Measurements from ENCODE around the gene KIAA1586. TPM values are rescaled to one million over a fixed set of nuclear protein-coding genes. Genes with fewer than 3 reads are reported as not detected.

Gene KIAA1586
- total RNA-seq, 1 donor from 2014 or later, result 6.6 TPM

DNA sequence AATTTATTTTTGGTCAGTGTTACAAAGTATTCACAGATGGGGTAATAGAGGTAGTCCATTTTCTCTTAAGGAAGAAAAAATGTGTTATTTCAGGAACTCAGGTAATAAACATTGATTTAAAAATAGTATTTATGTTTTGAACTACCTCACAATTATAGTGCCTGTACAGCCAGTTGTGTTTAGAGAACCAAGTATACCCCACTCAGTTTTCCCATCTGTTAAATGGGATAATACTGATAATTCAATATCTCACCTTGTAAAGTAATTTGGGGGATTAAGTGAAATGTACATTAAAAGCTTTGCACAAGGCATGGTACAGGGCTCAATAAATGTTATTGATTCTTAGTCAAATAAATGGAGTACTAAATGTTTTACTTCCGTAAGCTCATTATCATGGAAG is 48.2 kb downstream of the KIAA1586 start:
- no peak overlapping the region for H3K27ac ChIP-seq
- no peak for TF ChIP-seq POLR2A (IDR thresholded peaks at IDR 0.05)
- intact Hi-C loops (cut with DNase I), result no loop called here
- H3K4me1 ChIP-seq, result peaks cover 33% of the 10 kb centered on the region
- DNase-seq (ENCODE audit: extremely low spot score in 2 of 2), result no peak
- H3K9me3 ChIP-seq, result no peaks in the 10 kb centered on the region
- no peaks in the 10 kb centered on the region for H3K27me3 ChIP-seq
- no peak overlapping the region for H3K4me3 ChIP-seq
- peaks cover 0 to 10% of the 10 kb centered on the region in 2 donors for H3K36me3 ChIP-seq

DNA sequence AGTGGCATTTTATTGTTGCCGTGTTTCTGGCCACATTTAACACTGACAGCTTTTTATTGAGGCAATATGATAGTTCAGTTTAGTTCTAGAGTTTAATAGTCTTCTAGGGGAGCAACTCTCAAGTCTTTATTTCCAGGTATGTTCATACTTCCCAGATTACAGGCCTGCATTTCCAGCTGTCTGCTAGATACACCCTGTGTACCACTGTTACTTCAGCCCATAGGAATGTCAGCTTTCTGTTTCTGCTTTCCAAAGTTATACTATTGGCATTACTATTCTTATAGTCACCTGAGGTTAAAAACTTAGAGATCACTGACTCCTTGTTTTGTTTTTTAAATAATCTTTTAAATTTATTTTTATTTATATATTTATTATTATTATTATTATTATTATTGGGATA is 51.1 kb downstream of the KIAA1586 start:
- Histone ChIP-seq H3K27ac (no peak overlapping the region), H3K9me3 (no peaks in the 10 kb centered on the region), H3K36me3 (peaks cover 0 to 36% of the 10 kb centered on the region in 2 donors), H3K4me1 (peaks cover 20% of the 10 kb centered on the region), H3K27me3 (no peaks in the 10 kb centered on the region), H3K4me3 (no peak overlapping the region)
- no peak for DNase-seq (ENCODE audit: extremely low spot score in 2 of 2)
- intact Hi-C loops (cut with DNase I), result no loop called here
- TF ChIP-seq POLR2AphosphoS5 (IDR thresholded peaks at IDR 0.05; ENCODE audit: insufficient read depth in 1 of 2, low read depth in 1 of 2) (no peak), POLR2A (IDR thresholded peaks at IDR 0.05) (no peak)
- TF ChIP-seq, protein P1, sequence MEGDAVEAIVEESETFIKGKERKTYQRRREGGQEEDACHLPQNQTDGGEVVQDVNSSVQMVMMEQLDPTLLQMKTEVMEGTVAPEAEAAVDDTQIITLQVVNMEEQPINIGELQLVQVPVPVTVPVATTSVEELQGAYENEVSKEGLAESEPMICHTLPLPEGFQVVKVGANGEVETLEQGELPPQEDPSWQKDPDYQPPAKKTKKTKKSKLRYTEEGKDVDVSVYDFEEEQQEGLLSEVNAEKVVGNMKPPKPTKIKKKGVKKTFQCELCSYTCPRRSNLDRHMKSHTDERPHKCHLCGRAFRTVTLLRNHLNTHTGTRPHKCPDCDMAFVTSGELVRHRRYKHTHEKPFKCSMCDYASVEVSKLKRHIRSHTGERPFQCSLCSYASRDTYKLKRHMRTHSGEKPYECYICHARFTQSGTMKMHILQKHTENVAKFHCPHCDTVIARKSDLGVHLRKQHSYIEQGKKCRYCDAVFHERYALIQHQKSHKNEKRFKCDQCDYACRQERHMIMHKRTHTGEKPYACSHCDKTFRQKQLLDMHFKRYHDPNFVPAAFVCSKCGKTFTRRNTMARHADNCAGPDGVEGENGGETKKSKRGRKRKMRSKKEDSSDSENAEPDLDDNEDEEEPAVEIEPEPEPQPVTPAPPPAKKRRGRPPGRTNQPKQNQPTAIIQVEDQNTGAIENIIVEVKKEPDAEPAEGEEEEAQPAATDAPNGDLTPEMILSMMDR (IDR thresholded peaks at IDR 0.05), result no peak

DNA sequence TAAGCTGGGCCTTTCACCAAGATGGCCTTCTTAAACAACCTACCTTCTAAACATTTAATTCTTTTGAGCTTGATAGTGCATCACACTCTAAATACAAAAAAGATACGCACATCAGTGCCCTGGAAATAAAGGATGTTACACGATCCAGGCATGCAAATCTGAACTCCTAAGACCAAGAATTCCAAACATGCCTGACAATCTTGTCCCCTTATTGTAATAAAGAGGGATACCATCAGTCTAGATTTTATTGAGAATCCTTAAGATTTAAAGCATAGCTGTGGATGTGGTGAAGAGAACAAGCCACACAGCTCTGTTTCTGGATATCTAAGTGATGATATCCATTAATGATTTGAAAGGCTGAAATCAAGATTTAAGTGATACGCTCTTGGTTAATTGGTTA is 56.5 kb downstream of the KIAA1586 start:
- Histone ChIP-seq H3K9me3 (no peaks in the 10 kb centered on the region), H3K27ac (no peak overlapping the region), H3K36me3 (peaks cover 0 to 40% of the 10 kb centered on the region in 2 donors), H3K4me3 (no peak overlapping the region), H3K27me3 (no peaks in the 10 kb centered on the region), H3K4me1 (no peaks in the 10 kb centered on the region)
- no peak for DNase-seq (ENCODE audit: extremely low spot score in 2 of 2)
- no peak for TF ChIP-seq POLR2A (IDR thresholded peaks at IDR 0.05)
- no peak for TF ChIP-seq POLR2AphosphoS5 (IDR thresholded peaks at IDR 0.05; ENCODE audit: insufficient read depth in 1 of 2, low read depth in 1 of 2)
- TF ChIP-seq, protein P1 (IDR thresholded peaks at IDR 0.05), result no peak
- intact Hi-C loops (cut with DNase I), result no loop called here

DNA sequence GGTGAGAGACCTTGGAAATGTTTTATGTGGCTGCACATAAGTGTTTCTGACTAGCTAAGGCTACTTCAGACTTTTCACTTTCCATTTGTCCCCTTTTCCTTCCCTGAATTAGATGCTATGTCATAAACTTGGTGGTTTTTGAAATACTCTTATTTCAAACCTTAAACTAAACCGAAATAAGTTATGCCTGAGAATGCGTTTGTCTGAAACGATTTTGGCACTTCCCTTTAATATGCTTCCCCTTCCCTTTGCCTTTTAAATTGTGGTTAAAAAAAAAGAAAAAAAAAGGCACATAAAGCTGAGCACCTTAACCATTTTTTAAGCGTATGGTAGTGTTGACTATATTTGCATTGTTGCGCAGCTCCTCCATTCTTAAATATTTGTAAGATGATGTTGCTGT is 57.8 kb downstream of the KIAA1586 start:
- no peak overlapping the region for H3K27ac ChIP-seq
- H3K4me1 ChIP-seq, result no peaks in the 10 kb centered on the region
- intact Hi-C loops (cut with DNase I), result no loop called here
- no peaks in the 10 kb centered on the region for H3K27me3 ChIP-seq
- TF ChIP-seq POLR2A (IDR thresholded peaks at IDR 0.05) (no peak), POLR2AphosphoS5 (IDR thresholded peaks at IDR 0.05; ENCODE audit: insufficient read depth in 1 of 2, low read depth in 1 of 2) (no peak)
- TF ChIP-seq, protein P1 (IDR thresholded peaks at IDR 0.05), result no peak
- no peaks in the 10 kb centered on the region for H3K9me3 ChIP-seq
- no peak for DNase-seq (ENCODE audit: extremely low spot score in 2 of 2)
- no peak overlapping the region for H3K4me3 ChIP-seq
- peaks cover 0 to 34% of the 10 kb centered on the region in 2 donors for H3K36me3 ChIP-seq

Small RNA genes within 50 kb of the gene (small RNA-seq; reads per million reads assigned to genes)
- gene FTH1P15, result not detected

Other genes with a start within 250 kb of the KIAA1586 start
- gene BEND6, start 91.6 kb upstream of the KIAA1586 start, total RNA-seq, result 1.5 TPM
- 43.5 TPM for gene ZNF451, start 43.5 kb downstream of the KIAA1586 start, total RNA-seq
- gene BAG2, start 125.6 kb downstream of the KIAA1586 start, total RNA-seq, result 8.8 TPM
- 31.4 TPM for gene RAB23, start 175.6 kb downstream of the KIAA1586 start, total RNA-seq

All from vagina (tissue), 2 donors.